ENCODE results near the gene HS2ST1.
"Not testable (repeated sequence)": the region's sequence is repeated elsewhere in the genome, so short reads cannot be mapped to it uniquely, and the experiment has no call there.

The HS2ST1 gene

GRCh38 chr1:86914601-86914997 is at the start of gene HS2ST1:
TSS of gene HS2ST1 (plus strand) at chr1:86914635.
- no peak for DNase-seq (ENCODE audit: low spot score)

- no peak for DNase-seq (ENCODE audit: low spot score)
These were observed 48.3 kb upstream of the HS2ST1 start for GRCh38 chr1:86865973-86866637.

GRCh38 chr1:86866665-86867064 is 47.8 kb upstream of the HS2ST1 start:
- peak; percentile 13 for DNase-seq (ENCODE audit: low spot score)

- not testable (repeated sequence) for DNase-seq (ENCODE audit: low spot score)
These were observed 47.2 kb upstream of the HS2ST1 start for GRCh38 chr1:86867278-86867677.

GRCh38 chr1:86868477-86868876 is 46.0 kb upstream of the HS2ST1 start:
- no peak for DNase-seq (ENCODE audit: low spot score)

- no peak for DNase-seq (ENCODE audit: low spot score)
These were observed 43.4 kb upstream of the HS2ST1 start for GRCh38 chr1:86871001-86871400.

GRCh38 chr1:86872086-86872485 is 42.3 kb upstream of the HS2ST1 start:
- DNase-seq (ENCODE audit: low spot score), result no peak

- DNase-seq (ENCODE audit: low spot score), result no peak
These were observed 38.7 kb upstream of the HS2ST1 start for GRCh38 chr1:86875722-86876121.

- DNase-seq (ENCODE audit: low spot score), result no peak
These were observed 26.8 kb upstream of the HS2ST1 start for GRCh38 chr1:86887479-86888162.

- no peak for DNase-seq (ENCODE audit: low spot score)
These were observed 26.1 kb upstream of the HS2ST1 start for GRCh38 chr1:86888327-86888726.

GRCh38 chr1:86899401-86899800 is 15.0 kb upstream of the HS2ST1 start:
- not testable (repeated sequence) for DNase-seq (ENCODE audit: low spot score)

GRCh38 chr1:86905875-86906274 is 8.6 kb upstream of the HS2ST1 start:
- DNase-seq (ENCODE audit: low spot score), result no peak

- DNase-seq (ENCODE audit: low spot score), result no peak
These were observed 8.0 kb upstream of the HS2ST1 start for GRCh38 chr1:86906419-86906818.

- DNase-seq (ENCODE audit: low spot score), result peak; percentile 17
These were observed 2.0 kb upstream of the HS2ST1 start for GRCh38 chr1:86912281-86912900.

- DNase-seq (ENCODE audit: low spot score), result peak; percentile 22
These were observed 988 bp upstream of the HS2ST1 start for GRCh38 chr1:86913399-86913895.

- peak; percentile 97 for DNase-seq (ENCODE audit: low spot score)
These were observed 387 bp upstream of the HS2ST1 start, which contains the start of gene SELENOF for GRCh38 chr1:86913896-86914600. TSS of gene SELENOF (minus strand) at chr1:86914126. CDS start at chr1:86914111, 15 bp downstream.

- peak; percentile 52 for DNase-seq (ENCODE audit: low spot score)
These were observed 732 bp downstream of the HS2ST1 start for GRCh38 chr1:86914998-86915736.

GRCh38 chr1:86915737-86916235 is 1.4 kb downstream of the HS2ST1 start:
- DNase-seq (ENCODE audit: low spot score), result no peak

GRCh38 chr1:86916752-86917151 is 2.3 kb downstream of the HS2ST1 start:
- DNase-seq (ENCODE audit: low spot score), result no peak

GRCh38 chr1:86922445-86922844 is 8.0 kb downstream of the HS2ST1 start:
- DNase-seq (ENCODE audit: low spot score), result no peak

- no peak for DNase-seq (ENCODE audit: low spot score)
These were observed 10.0 kb downstream of the HS2ST1 start for GRCh38 chr1:86924324-86924960.

Data from AG08396 (cell line).